HG03139 (cell line): Measurements from ENCODE around the gene TEKT2.

Source experiments
- ATAC-seq: cut with Tn5 transposase; IDR thresholded peaks from one replicate; pipeline ENCODE4 v1.9.1; 2021; ENCODE audit not compliant: unreplicated experiment

TEKT2 gene

GRCh38 chr1:36126797-36127500, 43.1 kb downstream of the TEKT2 start:
- ATAC-seq = no peak

- no peak for ATAC-seq
Observed at GRCh38 chr1:36128126-36128904, 44.4 kb downstream of the TEKT2 start.

- no peak for ATAC-seq
Observed at GRCh38 chr1:36128905-36129206, 45.0 kb downstream of the TEKT2 start.

- ATAC-seq = no peak
Observed at GRCh38 chr1:36132029-36132428, 48.1 kb downstream of the TEKT2 start.

- ATAC-seq = no peak
Observed at GRCh38 chr1:36133484-36133883, 49.6 kb downstream of the TEKT2 start.

- ATAC-seq = no peak
Observed at GRCh38 chr1:36134031-36134430, 50.1 kb downstream of the TEKT2 start.

- ATAC-seq = no peak
Observed at GRCh38 chr1:36134505-36135329, 50.8 kb downstream of the TEKT2 start.

GRCh38 chr1:36135330-36135667, 51.4 kb downstream of the TEKT2 start:
- no peak for ATAC-seq

GRCh38 chr1:36135796-36136195, 51.9 kb downstream of the TEKT2 start:
- no peak for ATAC-seq

GRCh38 chr1:36136535-36136934, 52.6 kb downstream of the TEKT2 start:
- no peak for ATAC-seq

GRCh38 chr1:36137226-36137625, 53.3 kb downstream of the TEKT2 start:
- no peak for ATAC-seq

- ATAC-seq = no peak
Observed at GRCh38 chr1:36137776-36138175, 53.9 kb downstream of the TEKT2 start.
